ENCODE results near the gene SYCP2L. TPM values are rescaled to one million over a fixed set of nuclear protein-coding genes. Genes with fewer than 3 reads are reported as not detected.
"Not testable (repeated sequence)": the region's sequence is repeated elsewhere in the genome, so short reads cannot be mapped to it uniquely, and the experiment has no call there.

Gene SYCP2L
- total RNA-seq: 0.40 TPM in 1 of 2 replicates, not detected in the other
- 0.68 TPM for polyA plus RNA-seq (2012)

DNA sequence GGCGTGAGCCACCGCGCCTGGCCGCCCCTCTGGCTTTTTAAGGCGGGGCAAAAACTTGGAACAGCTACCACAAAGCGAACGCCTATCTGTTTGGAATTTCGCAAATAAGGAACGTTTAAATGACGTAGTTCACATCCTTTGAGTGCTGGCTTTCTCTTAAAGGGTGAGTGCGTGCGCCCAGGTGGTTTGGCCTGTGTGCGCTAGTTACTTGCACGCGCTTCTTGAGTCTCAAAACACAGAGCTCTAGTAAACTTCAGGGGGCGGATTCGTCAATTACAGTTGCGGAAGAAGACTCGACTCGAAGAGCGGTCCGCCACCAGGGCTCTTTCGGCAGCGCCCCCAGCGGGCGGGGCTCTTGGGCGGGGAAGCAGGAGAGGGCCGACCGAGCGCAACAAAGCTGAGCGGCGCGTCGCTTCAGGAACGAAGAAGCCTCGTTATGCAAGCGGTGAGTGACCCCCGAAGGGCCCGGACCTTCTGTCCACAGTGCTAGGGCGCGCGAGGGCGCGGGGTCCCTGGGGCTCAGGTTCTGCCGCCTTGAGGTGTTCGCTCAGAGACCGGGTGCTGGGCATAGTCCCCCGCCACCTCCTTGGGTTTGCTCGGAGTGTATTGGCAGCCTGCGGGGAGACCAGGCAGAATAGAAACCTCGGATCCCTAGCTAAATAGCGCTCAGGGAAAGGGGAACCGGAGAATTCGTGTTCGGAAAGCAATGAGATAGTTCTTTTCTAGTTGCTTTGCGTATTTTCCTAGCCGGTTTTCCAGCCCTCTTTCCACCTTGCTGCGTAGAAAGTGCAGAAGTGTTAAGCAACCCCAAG is at the start of gene SYCP2L:
TSS of gene SYCP2L (plus strand) at position 362 of the 812 bp plus-strand sequence. CDS start at position 437, 75 bp downstream.
- peak; percentile 10 for DNase-seq (ENCODE audit: low read depth)

DNA sequence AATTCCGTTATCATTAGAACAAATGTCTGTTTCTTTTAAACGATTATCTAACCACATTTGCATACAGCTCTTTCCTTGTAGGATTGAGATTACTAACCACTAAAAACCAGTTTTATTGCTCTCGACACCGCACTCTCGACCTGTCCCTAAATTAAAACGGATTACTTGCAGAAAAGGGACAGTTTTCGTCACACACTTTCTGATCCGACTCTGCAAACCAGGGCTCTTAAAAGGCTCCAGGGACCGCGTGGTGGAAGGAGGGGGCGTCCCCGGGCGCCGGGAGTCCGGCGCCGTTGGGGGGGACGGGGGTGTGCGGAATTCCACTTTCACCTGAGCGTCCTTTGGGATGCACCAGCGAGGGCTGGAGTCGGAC is 49.2 kb upstream of the SYCP2L start:
- DNase-seq (ENCODE audit: low read depth): peak; percentile 8

DNA sequence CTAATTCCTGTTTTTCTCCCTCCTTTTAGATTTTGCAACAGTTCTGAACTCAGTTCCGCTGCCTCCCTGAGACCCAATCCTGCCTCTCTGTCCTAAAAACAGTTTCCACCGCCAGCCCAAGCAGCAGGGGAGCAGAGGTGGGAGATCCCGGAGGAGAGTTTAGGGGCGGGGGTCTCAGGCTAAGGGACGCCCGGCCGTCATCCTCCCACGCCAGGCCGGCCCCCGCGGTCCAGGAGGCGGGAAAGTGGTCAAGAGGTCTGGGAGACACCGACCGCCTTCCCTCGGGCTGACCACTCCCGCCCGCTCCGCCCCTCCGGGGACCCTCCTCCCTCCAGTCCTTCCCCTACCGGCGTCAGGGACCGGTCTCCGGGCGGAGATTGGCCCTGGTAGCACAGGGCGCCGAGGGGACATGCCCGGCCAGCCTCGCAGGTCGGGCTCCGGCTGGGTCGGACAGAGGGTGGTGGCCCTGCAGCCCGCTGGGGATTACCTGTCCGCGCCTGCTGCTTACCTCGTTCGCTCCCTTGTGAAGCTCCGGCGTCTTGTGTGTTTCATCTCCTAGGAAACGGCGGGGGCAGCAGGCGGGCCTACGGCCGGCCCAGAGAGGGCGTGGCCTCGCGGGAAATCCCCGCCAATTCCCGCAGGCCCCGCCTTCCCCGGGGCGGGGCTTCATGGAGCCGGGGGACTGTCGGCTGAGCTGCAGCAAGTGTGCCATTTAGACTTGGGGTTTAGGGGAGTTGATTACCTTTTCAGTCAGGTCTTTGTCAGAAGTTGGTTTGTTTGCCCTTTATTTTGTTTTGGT is 48.7 kb upstream of the SYCP2L start, which contains the start of gene MAK:
TSS of gene MAK (minus strand) at position 545 of the 799 bp plus-strand sequence. CDS start 7,891 bp downstream, outside the sequence.
- peak; percentile 80 for DNase-seq (ENCODE audit: low read depth)

DNA sequence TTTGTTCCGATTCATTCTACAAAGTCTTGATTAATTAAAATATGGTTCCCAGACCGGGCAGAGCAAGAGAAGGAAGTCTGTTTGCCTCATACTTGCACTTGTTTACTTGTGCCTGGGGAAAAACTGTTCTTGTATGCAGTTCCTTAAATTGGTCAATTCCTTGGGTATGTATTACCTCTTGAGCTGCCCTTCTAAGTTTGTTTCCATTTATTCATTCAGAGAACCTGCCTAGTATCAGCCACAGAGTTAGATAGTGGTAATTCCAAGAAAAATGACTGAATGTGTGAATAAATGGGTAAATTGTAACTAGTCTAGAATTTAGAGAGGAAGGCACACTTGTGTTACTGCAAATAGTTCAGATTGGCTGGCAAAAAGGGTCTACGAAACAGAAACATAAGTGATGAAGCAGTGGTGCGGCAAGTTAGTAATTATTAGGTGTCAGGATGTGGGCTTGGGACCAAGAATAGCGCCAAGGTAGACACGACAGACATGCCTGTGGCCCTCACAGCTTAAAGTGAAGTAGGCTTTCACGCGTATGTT is 48.0 kb upstream of the SYCP2L start:
- no peak for DNase-seq (ENCODE audit: low read depth)

DNA sequence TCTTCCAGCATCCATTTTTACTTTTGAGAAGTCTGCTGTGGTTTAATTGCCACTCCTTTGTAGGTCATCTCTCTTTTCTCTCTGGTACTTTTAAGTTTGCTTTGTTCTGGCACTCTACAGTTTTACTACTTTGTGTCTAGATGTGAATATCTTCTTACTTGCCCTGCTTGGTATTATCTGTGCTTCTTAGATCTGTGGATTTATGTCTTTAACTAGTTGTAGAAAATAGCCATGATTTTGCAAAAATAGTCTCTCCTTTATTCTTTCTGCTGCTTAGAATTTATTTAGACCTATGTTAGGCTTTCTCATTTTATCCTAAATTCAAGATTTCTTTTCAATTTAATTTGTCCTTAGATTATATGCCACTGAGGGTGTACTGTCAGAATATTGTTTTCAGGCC is 43.3 kb upstream of the SYCP2L start:
- no peak for DNase-seq (ENCODE audit: low read depth)

DNA sequence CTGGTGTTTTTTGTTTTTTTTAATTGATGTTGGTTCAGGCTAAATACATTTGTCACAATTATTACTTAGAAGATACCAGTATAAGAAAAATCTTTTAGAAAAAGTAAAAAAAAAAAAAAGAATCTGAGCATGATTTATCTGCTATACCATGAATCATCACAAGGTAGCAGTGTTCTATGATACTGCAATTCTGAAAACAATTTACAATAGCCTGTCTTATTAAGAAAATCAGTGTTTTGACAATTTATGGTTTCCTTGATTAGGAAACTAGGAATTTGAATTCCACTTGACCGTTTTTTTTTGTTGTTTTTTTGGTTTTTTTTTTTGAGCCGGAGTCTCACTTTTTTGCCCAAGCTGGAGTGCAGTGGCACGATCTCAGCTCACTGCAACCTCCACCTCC is 39.2 kb upstream of the SYCP2L start:
- no peak for DNase-seq (ENCODE audit: low read depth)

DNA sequence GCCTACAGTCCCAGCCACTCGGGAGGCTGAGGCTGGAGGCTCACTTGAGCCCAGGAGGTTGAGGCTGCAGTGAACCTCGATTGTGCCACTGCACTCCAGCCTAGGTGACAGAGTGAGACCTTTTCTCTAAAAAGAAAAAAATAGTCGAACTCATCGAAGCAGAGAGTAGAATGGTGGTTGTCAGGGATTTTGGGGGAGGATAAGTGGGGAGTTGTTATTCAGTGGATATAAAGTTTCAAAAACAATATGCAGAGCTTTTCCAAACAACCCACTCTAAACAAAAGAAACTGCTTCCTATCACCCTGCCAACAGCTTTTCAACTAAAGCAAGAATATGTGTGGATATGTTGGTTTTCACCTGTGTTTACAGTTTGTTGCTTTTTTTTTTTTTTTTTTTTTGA is 37.0 kb upstream of the SYCP2L start:
- DNase-seq (ENCODE audit: low read depth): no peak

DNA sequence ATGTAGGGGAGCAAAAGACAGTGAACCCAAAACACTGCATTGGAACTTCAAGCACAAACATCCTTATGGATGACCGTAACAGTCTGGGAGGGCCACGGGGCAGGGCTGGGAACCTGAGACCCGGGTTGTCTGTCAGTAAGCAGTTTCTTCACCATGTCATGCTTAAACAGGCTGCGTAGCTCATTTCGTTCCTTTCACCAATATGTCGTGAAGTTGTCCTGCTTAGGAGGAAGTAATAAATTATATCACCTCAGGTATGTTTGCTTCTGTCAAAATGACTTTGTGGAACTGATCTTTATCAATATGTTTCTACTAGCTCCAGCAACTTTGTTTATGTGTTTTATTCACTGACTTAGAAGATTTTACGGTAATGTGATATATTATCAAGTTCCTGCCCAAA is 36.1 kb upstream of the SYCP2L start:
- no peak for DNase-seq (ENCODE audit: low read depth)

DNA sequence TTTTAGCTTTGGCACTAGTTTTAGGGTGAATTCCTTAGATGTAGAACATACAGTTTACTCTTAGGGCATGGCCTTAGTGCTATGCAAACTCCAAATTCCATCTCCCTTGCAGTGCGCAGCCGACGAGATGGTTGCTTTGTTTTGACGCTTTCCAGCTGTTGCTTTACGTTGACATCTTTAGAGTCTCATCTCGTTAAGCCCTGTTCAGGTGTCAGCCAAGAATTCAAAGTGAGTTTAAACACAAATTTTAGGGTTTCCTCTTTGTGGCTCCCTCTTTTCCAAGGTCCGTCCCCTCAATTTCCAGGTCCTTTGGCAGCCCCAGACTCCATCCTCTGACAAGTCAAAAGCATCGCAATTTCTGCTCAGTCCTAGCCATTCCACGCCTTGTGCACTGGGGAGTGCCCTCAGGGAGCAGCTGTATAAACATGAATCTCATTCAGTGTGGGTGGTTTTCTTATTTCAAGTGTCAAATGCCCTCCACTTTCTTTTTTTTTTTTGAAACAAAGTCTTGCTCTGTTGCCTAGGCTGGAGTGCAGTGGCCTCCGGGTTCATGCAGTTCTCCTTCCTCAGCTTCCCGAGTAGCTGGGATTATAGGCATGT is 34.4 kb upstream of the SYCP2L start:
- no peak for DNase-seq (ENCODE audit: low read depth)

DNA sequence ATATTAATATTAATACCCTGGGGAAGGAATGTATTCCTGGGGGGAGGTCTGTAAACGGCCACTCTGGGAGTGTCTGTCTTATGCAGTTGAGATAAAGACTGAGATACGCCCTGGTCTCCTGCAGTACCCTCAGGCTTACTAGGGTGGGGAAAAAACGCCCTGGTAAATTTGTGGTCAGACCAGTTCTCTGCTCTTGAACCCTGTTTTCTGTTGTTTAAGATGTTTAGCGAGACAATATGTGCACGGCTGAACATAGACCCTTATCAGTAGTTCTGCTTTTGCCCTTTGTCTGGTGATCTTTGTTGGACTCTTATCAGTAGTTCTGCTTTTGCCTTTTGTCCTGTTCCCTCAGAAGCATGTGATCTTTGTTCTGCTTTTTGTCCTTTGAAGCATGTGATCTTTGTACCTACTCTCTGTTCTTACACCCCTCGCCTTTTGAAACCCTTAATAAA is 33.0 kb upstream of the SYCP2L start:
- DNase-seq (ENCODE audit: low read depth): not testable (repeated sequence)

DNA sequence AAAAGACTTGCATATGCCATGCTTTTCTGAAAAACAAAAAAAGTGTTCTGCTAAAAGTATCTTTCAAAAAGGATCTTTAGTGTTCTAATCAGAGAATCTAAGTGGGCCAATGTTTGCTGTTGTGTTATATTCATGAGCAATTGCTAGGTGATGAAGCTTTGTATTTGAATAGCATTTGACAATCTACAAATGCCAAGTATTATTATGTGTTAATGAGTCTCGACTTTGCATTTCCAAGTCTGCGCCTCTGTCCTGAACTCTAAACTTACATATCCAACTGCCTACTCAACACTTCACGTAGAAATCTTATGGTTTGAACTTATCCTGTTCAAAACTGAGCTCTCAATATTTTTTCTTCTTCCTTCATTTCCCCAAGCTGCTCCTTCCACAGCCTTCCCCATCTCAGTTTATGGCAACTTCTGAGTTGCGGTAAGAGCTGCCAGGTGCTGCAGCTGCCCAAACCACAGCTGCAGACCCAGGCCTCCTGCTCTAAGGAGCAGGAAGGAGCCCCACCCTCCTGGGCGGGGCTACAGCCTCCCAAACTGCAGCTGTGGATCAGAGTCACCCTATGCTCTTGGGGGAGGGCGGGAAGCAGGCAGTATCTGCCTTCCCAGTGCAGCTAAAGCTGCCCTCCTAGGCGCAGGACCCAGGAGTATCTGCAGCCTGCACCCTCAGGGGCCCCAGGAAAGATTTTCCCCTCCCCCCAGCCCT is 31.8 kb upstream of the SYCP2L start:
- peak; percentile 13 for DNase-seq (ENCODE audit: low read depth)

DNA sequence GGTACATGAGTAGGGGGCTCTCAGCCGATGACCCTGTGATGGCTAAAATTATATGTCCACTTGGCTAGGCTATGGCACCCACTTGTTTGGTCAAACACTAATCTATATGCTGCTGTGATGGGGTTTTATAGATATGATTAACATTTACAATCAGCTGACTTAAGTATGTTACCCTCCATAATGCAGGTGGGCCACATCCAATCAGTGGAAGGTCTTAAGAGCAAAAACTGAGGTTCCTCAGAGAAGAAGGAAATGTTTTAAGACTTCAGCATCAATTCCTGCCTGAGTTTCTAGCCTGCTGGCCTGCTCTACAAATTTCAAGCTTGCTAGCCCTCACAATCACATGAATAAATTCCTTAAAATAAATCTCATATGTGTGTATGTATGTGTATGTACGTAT is 29.6 kb upstream of the SYCP2L start:
- no peak for DNase-seq (ENCODE audit: low read depth)

DNA sequence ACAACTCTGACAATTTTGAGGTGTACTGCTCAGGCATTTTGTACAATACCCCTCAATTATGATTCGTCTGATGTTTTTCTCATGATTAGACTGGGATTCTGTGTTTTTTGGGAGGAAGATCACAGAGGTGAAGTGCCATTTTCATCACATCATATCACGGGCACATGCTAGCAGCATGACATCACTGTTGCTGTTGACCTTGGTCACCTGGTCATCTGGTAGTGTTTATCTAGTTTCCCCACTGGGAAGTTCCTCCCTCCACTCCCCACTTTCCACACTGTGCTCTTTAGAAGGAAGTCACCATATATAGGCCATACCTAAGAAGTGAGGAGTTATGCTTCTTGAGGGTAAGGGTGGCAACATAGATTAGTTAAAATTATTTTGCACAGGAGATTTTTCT is 25.8 kb upstream of the SYCP2L start:
- DNase-seq (ENCODE audit: low read depth): no peak

DNA sequence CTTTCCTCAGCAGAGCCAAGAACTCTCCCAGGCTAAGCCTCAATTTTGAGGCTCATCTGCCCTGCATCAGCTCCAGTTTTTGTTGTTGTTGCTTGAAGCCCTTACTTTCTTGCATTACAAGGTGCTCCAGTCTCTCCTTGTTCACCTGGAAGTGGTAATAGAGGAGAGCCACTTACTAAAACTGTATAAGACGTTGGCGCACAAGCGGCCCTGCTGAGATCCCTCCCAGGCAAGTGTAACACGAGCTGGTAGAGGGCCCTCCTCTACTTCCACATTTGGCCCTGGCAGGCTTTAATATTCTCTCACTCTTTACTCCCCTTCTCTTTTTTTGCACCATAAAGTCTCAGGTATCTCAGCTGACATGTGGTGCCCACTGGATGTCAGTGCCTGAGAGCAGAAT is 24.5 kb upstream of the SYCP2L start:
- no peak for DNase-seq (ENCODE audit: low read depth)

DNA sequence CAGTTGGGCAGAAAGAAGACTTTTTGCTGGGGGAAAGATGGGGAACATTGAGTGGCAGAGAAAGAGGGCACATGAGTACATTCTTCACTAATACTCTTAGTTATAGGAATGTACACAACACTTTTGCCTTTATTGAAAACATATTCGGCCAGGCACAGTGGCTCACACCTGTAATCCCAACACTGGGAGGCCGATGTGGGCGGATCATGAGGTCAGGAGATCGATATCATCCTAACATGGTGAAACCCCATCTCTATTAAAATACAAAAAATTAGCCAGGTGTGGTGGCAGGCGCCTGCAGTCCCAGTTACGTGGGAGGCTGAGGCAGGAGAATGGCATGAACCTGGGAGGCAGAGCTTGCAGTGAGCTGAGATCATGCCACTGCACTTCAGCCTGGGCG is 23.8 kb upstream of the SYCP2L start:
- DNase-seq (ENCODE audit: low read depth): not testable (repeated sequence)

DNA sequence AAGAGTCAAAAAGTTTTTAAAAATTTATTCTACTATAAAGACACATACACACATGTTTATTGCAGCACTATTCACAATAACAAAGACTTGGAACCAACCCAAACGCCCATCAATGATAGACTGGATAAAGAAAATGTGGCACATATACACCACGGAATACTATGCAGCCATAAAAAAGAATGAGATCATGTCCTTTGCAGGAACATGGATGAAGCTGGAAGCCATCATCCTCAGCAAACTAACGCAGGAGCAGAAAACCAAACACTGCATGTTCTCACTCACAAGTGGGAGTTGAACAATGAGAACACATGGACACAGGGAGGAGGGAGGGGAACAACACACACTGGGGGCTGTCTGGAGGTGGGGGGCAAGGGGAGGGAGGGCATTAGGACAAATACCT is 20.1 kb upstream of the SYCP2L start:
- DNase-seq (ENCODE audit: low read depth): not testable (repeated sequence)

DNA sequence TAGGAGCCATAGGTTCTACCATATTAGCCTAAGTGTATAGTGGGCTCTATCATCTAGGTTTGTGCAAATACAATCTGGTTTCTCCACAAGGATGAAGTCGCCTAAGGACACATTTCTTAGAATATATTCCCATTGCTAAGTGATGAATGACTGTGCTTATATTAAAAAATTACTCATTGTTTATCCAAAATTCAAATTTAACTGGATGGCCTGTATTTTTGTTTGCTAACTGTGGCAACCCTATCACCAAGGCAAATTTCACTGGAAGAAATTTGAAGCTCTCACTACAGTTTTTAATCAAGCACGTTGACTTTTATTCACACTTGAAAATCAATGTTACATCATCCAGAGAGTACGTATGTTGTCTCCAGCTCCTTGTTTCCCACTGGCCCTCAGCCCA is 18.9 kb upstream of the SYCP2L start:
- DNase-seq (ENCODE audit: low read depth): no peak

DNA sequence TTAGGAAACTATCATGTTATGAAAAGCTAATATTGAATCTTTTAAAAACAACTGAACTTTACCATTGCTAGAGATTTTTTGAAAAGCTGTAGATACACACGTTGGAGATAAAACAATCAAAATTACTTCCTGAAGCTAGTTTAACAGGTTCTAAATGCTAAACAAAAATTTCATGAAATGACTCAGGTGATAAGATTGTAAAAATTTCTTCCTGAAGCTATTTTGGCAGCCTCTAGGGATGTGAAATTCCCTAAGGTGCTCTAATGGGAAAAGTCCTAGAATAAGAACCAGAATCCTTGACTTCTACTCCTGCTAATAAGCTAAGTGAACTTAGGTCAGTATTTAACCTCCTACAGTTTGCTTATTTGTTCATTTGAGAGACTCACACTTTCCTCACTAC is 13.5 kb upstream of the SYCP2L start:
- no peak for DNase-seq (ENCODE audit: low read depth)

DNA sequence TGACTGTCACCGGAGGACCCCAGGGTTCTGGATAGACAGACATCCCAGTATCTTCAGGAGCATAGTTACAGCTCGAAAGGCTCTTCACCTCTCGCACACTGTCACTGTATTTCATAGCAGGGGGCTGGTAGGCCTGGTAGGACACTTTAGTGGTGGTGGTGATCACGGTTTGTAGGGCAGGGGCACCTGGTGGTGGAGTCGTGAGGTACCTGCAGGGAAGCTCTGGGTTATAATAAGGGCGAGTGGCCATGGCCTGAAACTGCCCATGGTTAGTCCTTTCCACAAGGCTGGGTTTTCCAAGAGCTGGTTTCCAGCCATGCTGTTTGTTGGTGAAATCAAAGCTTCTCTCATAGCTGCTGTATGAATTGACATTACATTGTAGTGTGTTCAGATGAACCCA is 12.6 kb upstream of the SYCP2L start:
- no peak for DNase-seq (ENCODE audit: low read depth)

DNA sequence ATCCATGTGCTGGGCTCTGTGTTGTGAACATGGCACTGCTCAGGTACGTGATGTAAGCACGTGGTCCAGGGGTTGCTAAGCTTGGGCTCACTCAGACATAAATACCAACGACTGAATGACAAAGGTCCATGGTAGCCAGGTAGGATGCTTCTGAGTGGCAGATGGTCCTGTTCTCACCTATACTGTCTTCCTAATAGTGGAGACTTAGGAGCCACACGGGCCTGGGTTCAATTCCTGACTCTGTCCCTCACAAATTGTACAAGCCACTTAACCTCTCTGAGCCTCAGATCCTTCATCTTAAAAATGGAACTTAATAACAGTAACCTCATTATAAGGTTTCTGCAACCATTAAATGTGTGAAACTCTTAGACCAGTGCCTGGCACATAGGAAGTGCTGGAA is 11.8 kb upstream of the SYCP2L start:
- no peak for DNase-seq (ENCODE audit: low read depth)

DNA sequence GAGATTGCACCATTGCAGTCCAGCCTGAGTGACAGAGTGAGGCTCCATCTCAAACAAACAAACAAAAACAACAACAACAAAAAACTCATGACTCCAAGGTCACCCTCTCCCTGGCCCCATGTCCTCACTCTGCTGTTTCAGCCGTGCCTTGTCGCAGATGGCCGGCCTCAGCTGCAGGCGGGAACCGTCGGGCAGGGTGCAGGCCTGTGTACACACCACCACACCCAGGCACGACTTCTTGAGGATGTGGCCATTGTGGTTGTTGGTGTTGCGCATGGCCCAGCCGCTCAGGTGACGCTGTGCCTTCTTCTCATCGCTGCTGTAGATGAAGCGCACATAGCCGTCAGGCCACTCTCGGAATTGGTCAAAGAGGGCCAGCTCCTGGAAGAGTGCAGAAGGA is 9.8 kb upstream of the SYCP2L start:
- DNase-seq (ENCODE audit: low read depth): no peak
